HepG2 (cell line): Measurements from ENCODE around the gene MEX3A. TPM values are rescaled to one million over a fixed set of nuclear protein-coding genes. Genes with fewer than 3 reads are reported as not detected.

ENCODE experiments used
- ADNP ChIP-seq: sonication (generic); formaldehyde crosslinking; IDR thresholded peaks from 2 replicates; pipeline ENCODE4 v1.4.0; 2020; ENCODE audit warnings: missing genetic modification reagents
- ARNT ChIP-seq: fragments of 450-650 bp; IDR thresholded peaks from 2 replicates; pipeline ENCODE4 v1.6.1; 2017
- CHD2 ChIP-seq: IDR thresholded peaks from 2 replicates; pipeline ENCODE4 v1.6.1; 2011; ENCODE audit warnings: low read depth, low read length, improper control_type of control experiment
- CREBL2 ChIP-seq: sonication (generic); formaldehyde crosslinking; IDR thresholded peaks from 2 replicates; pipeline ENCODE4 v1.8.1; 2023; ENCODE audit warnings: missing genetic modification reagents, mild to moderate bottlenecking, borderline replicate concordance
- FOSL1 ChIP-seq: sonication (generic); formaldehyde crosslinking; IDR thresholded peaks from 2 replicates; pipeline ENCODE4 v1.9.0; 2021; ENCODE audit warnings: missing genetic modification reagents, borderline replicate concordance
- FOXO4 ChIP-seq: sonication (generic); formaldehyde crosslinking; conservative IDR thresholded peaks from 2 replicates; pipeline ENCODE4 v1.8.1; 2023; ENCODE audit warnings: missing genetic modification reagents
- KMT2B ChIP-seq: IDR thresholded peaks from 2 replicates; pipeline ENCODE4 v1.6.1; 2016; ENCODE audit warnings: missing genetic modification reagents, missing compliant biosample characterization
- NFE2 ChIP-seq: sonication (generic); formaldehyde crosslinking; IDR thresholded peaks from 2 replicates; pipeline ENCODE4 v1.4.0; 2020; ENCODE audit warnings: missing genetic modification reagents
- NFIC ChIP-seq: IDR thresholded peaks from 2 replicates; pipeline ENCODE4 v1.6.1; 2012; ENCODE audit warnings: mild to moderate bottlenecking, low read length, inconsistent platforms
- NKX3-1 ChIP-seq: sonication (generic); formaldehyde crosslinking; IDR thresholded peaks from 2 replicates; pipeline ENCODE4 v1.5.0; 2020; ENCODE audit warnings: missing genetic modification reagents
- RBM22 ChIP-seq: fragments of 200-400 bp; formaldehyde crosslinking; optimal IDR thresholded peaks from 2 replicates; pipeline ENCODE3; 2017; ENCODE audit warnings: mild to moderate bottlenecking, low read length, moderate library complexity
- RFXAP ChIP-seq: sonication (generic); formaldehyde crosslinking; IDR thresholded peaks from 2 replicates; pipeline ENCODE4 v1.4.0; 2020; ENCODE audit warnings: missing genetic modification reagents, borderline replicate concordance
- ZBTB7B ChIP-seq: sonication (generic); formaldehyde crosslinking; IDR thresholded peaks from 2 replicates; pipeline ENCODE4 v1.4.0; 2020; ENCODE audit warnings: missing genetic modification reagents
- ZFYVE20 ChIP-seq: sonication (generic); formaldehyde crosslinking; IDR thresholded peaks from 2 replicates; pipeline ENCODE4 v1.8.0; 2023; ENCODE audit warnings: low read depth, mild to moderate bottlenecking, moderate library complexity, missing genetic modification reagents, borderline replicate concordance
- ZNF101 ChIP-seq: sonication (generic); formaldehyde crosslinking; IDR thresholded peaks from 2 replicates; pipeline ENCODE4 v1.4.0; 2020; ENCODE audit warnings: mild to moderate bottlenecking, low read depth, missing genetic modification reagents, borderline replicate concordance
- ZNF160 ChIP-seq: sonication (generic); formaldehyde crosslinking; IDR thresholded peaks from 2 replicates; pipeline ENCODE4 v1.8.0; 2022; ENCODE audit warnings: mild to moderate bottlenecking, inconsistent platforms, missing genetic modification reagents
- ZNF207 ChIP-seq: fragments of 450-650 bp; IDR thresholded peaks from 2 replicates; pipeline ENCODE4 v1.6.1; 2016; ENCODE audit warnings: antibody characterized with exemption, borderline replicate concordance
- ZNF30 ChIP-seq: sonication (generic); formaldehyde crosslinking; IDR thresholded peaks from 2 replicates; pipeline ENCODE4 v1.5.0; 2020; ENCODE audit warnings: mild to moderate bottlenecking, missing genetic modification reagents
- polyA plus RNA-seq, 8 experiments: library from polyadenylated mRNA; depleted of rRNA in 3 of 8; stranded (reverse) in 7 of 8; unstranded in 1 of 8; fragments of >200 nt; fragmentation: Illumina TruSeq in 4 of 8; extraction: Trizol in 4 of 8; gene quantifications; 2 replicates each; pipeline versions ENCODE4 v1.2.1 to v1.2.3, GENCODE V29; 2011 to 2016; ENCODE audit warnings: low read depth in 4 of 8, missing spikeins in 1 of 8, mixed read lengths in 1 of 8; ENCODE audit not compliant: insufficient read depth in 1 of 8
- total RNA-seq, 5 experiments: library from RNA; depleted of rRNA; stranded (reverse); fragments of >200 nt; fragmentation: Illumina TruSeq; extraction: Trizol; gene quantifications; 2 replicates each; pipeline ENCODE4 v1.2.3, GENCODE V29; 2016; ENCODE audit warnings: low read depth in 1 of 5
- TF ChIP-seq, protein P1 (sequence below): sonication (generic); formaldehyde crosslinking; IDR thresholded peaks from 2 replicates; pipeline ENCODE4 v1.8.0; 2022; ENCODE audit warnings: missing genetic modification reagents, mild to moderate bottlenecking, moderate library complexity, borderline replicate concordance
- TF ChIP-seq, protein P2 (sequence below): sonication (generic); formaldehyde crosslinking; conservative IDR thresholded peaks from 2 replicates; pipeline ENCODE4 v1.4.0; 2020; ENCODE audit warnings: mild to moderate bottlenecking, missing genetic modification reagents, moderate library complexity
- TF ChIP-seq, protein P3 (sequence below): sonication (generic); formaldehyde crosslinking; IDR thresholded peaks from 2 replicates; pipeline ENCODE4 v1.5.1; 2020; ENCODE audit warnings: missing genetic modification reagents, mild to moderate bottlenecking, borderline replicate concordance

The MEX3A gene
- total and polyA plus RNA-seq, 2 of the 13 experiments (the other 11 are each of a cell fraction or from before 2014, with no cell fraction given): 7.6 to 9.1 TPM

- TF ChIP-seq ZFYVE20 (CRISPR knock-in tag) (no peak), ZNF207 (no peak), NFIC (no peak), ARNT (no peak), FOSL1 (CRISPR knock-in tag) (no peak), NFE2 (CRISPR knock-in tag) (no peak), FOXO4 (no peak), NKX3-1 (no peak), RBM22 (no peak), ZBTB7B (CRISPR knock-in tag) (no peak), KMT2B (no peak), ADNP (CRISPR knock-in tag) (no peak), CHD2 (0 out of 2 replicates have a peak, but pooled peaks have one; percentile 16), RFXAP (CRISPR knock-in tag) (no peak), ZNF101 (no peak), ZNF160 (CRISPR knock-in tag) (no peak), CREBL2 (CRISPR knock-in tag) (no peak), ZNF30 (no peak)
- TF ChIP-seq, protein P1, sequence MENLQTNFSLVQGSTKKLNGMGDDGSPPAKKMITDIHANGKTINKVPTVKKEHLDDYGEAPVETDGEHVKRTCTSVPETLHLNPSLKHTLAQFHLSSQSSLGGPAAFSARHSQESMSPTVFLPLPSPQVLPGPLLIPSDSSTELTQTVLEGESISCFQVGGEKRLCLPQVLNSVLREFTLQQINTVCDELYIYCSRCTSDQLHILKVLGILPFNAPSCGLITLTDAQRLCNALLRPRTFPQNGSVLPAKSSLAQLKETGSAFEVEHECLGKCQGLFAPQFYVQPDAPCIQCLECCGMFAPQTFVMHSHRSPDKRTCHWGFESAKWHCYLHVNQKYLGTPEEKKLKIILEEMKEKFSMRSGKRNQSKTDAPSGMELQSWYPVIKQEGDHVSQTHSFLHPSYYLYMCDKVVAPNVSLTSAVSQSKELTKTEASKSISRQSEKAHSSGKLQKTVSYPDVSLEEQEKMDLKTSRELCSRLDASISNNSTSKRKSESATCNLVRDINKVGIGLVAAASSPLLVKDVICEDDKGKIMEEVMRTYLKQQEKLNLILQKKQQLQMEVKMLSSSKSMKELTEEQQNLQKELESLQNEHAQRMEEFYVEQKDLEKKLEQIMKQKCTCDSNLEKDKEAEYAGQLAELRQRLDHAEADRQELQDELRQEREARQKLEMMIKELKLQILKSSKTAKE: no peak
- TF ChIP-seq, protein P2, sequence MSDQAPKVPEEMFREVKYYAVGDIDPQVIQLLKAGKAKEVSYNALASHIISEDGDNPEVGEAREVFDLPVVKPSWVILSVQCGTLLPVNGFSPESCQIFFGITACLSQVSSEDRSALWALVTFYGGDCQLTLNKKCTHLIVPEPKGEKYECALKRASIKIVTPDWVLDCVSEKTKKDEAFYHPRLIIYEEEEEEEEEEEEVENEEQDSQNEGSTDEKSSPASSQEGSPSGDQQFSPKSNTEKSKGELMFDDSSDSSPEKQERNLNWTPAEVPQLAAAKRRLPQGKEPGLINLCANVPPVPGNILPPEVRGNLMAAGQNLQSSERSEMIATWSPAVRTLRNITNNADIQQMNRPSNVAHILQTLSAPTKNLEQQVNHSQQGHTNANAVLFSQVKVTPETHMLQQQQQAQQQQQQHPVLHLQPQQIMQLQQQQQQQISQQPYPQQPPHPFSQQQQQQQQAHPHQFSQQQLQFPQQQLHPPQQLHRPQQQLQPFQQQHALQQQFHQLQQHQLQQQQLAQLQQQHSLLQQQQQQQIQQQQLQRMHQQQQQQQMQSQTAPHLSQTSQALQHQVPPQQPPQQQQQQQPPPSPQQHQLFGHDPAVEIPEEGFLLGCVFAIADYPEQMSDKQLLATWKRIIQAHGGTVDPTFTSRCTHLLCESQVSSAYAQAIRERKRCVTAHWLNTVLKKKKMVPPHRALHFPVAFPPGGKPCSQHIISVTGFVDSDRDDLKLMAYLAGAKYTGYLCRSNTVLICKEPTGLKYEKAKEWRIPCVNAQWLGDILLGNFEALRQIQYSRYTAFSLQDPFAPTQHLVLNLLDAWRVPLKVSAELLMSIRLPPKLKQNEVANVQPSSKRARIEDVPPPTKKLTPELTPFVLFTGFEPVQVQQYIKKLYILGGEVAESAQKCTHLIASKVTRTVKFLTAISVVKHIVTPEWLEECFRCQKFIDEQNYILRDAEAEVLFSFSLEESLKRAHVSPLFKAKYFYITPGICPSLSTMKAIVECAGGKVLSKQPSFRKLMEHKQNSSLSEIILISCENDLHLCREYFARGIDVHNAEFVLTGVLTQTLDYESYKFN (CRISPR knock-in tag): peak; percentile 3; the same call in 1 of the 2 replicates
- TF ChIP-seq, protein P3, sequence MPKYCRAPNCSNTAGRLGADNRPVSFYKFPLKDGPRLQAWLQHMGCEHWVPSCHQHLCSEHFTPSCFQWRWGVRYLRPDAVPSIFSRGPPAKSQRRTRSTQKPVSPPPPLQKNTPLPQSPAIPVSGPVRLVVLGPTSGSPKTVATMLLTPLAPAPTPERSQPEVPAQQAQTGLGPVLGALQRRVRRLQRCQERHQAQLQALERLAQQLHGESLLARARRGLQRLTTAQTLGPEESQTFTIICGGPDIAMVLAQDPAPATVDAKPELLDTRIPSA (CRISPR knock-in tag): no peak
Observed at GRCh38 chr1:156053768-156054499, 28.3 kb downstream of the MEX3A start, which contains the start of gene UBQLN4 (continued).
